ENCODE measurements around the gene GTF2A1. TPM values are rescaled to one million over a fixed set of nuclear protein-coding genes. Genes with fewer than 3 reads are reported as not detected.
A peak's percentile ranks its signal among the peaks of the same experiment; 100 is the strongest.

Gene GTF2A1
- total RNA-seq, 1 donor = 30.7 TPM

- DNase-seq (ENCODE audit: low read depth in 2 of 3, low spot score in 2 of 3) = no peak
These were observed 41.1 kb downstream of the GTF2A1 start for GRCh38 chr14:81179631-81180030.

- DNase-seq (ENCODE audit: low read depth in 2 of 3, low spot score in 2 of 3) = no peak
These were observed 42.7 kb downstream of the GTF2A1 start for GRCh38 chr14:81178063-81178462.

- no peak for DNase-seq (ENCODE audit: low read depth in 2 of 3, low spot score in 2 of 3)
These were observed 43.5 kb downstream of the GTF2A1 start for GRCh38 chr14:81177225-81177624.

- peak in 2 of 3 donors; percentile 43 to 71 for DNase-seq (ENCODE audit: low read depth in 2 of 3, low spot score in 2 of 3)
These were observed 44.5 kb downstream of the GTF2A1 start for GRCh38 chr14:81176241-81176640.

GRCh38 chr14:81172881-81173280, 47.9 kb downstream of the GTF2A1 start:
- DNase-seq (ENCODE audit: low read depth in 2 of 3, low spot score in 2 of 3) = no peak

GRCh38 chr14:81172353-81172752, 48.4 kb downstream of the GTF2A1 start:
- no peak for DNase-seq (ENCODE audit: low read depth in 2 of 3, low spot score in 2 of 3)

- DNase-seq (ENCODE audit: low read depth in 2 of 3, low spot score in 2 of 3) = no peak
These were observed 49.9 kb downstream of the GTF2A1 start for GRCh38 chr14:81170829-81171195.

GRCh38 chr14:81170104-81170828, 50.5 kb downstream of the GTF2A1 start:
- peak; percentile 68 to 91 (median 85) for DNase-seq (ENCODE audit: low read depth in 2 of 3, low spot score in 2 of 3)

- DNase-seq (ENCODE audit: low read depth in 2 of 3, low spot score in 2 of 3) = peak in 2 of 3 donors; percentile 41 to 48
These were observed 51.1 kb downstream of the GTF2A1 start for GRCh38 chr14:81169711-81170103.

- DNase-seq (ENCODE audit: low read depth in 2 of 3, low spot score in 2 of 3) = no peak
These were observed 51.5 kb downstream of the GTF2A1 start for GRCh38 chr14:81169267-81169666.

GRCh38 chr14:81166121-81166520, 54.6 kb downstream of the GTF2A1 start:
- no peak for DNase-seq (ENCODE audit: low read depth in 2 of 3, low spot score in 2 of 3)

- no peak for DNase-seq (ENCODE audit: low read depth in 2 of 3, low spot score in 2 of 3)
These were observed 55.6 kb downstream of the GTF2A1 start for GRCh38 chr14:81165188-81165587.

GRCh38 chr14:81164167-81164774, 56.5 kb downstream of the GTF2A1 start:
- DNase-seq (ENCODE audit: low read depth in 2 of 3, low spot score in 2 of 3) = peak in 2 of 3 donors; percentile 50 to 51

GRCh38 chr14:81162941-81163340, 57.8 kb downstream of the GTF2A1 start:
- peak in 2 of 3 donors; percentile 45 to 70 for DNase-seq (ENCODE audit: low read depth in 2 of 3, low spot score in 2 of 3)

GRCh38 chr14:81161749-81162148, 59.0 kb downstream of the GTF2A1 start:
- DNase-seq (ENCODE audit: low read depth in 2 of 3, low spot score in 2 of 3) = no peak

- DNase-seq (ENCODE audit: low read depth in 2 of 3, low spot score in 2 of 3) = no peak
These were observed 59.7 kb downstream of the GTF2A1 start for GRCh38 chr14:81161088-81161487.

- DNase-seq (ENCODE audit: low read depth in 2 of 3, low spot score in 2 of 3) = peak in 1 of 3 donors; percentile 25
These were observed 63.3 kb downstream of the GTF2A1 start for GRCh38 chr14:81157431-81157830.

GRCh38 chr14:81153187-81153586, 67.6 kb downstream of the GTF2A1 start:
- DNase-seq (ENCODE audit: low read depth in 2 of 3, low spot score in 2 of 3) = no peak

- DNase-seq (ENCODE audit: low read depth in 2 of 3, low spot score in 2 of 3) = no peak
These were observed 72.1 kb downstream of the GTF2A1 start for GRCh38 chr14:81148635-81149034.

GRCh38 chr14:81147140-81147897, 73.4 kb downstream of the GTF2A1 start:
- DNase-seq (ENCODE audit: low read depth in 2 of 3, low spot score in 2 of 3) = no peak

GRCh38 chr14:81144824-81145603, 75.7 kb downstream of the GTF2A1 start:
- no peak for DNase-seq (ENCODE audit: low read depth in 2 of 3, low spot score in 2 of 3)

Data from hematopoietic multipotent progenitor cell (in vitro differentiated cells).